WTC11 (cell line): ENCODE results near the gene SLITRK4.

Experiments used
- AFF4 ChIP-seq: sonication (generic); formaldehyde crosslinking; IDR thresholded peaks from 2 replicates; pipeline ENCODE4 v1.8.1; 2023; ENCODE audit warnings: mild to moderate bottlenecking, missing genetic modification reagents, borderline replicate concordance
- ATF2 ChIP-seq: sonication (generic); formaldehyde crosslinking; IDR thresholded peaks from 2 replicates; pipeline ENCODE4 v1.8.1; 2022; ENCODE audit warnings: low read depth, missing genetic modification reagents, borderline replicate concordance
- CTCF ChIP-seq: fragments of 200-600 bp; IDR thresholded peaks from 2 replicates; pipeline ENCODE4 v1.8.0; 2022; ENCODE audit warnings: antibody characterized with exemption
- ETV6 ChIP-seq: sonication (generic); formaldehyde crosslinking; IDR thresholded peaks from 2 replicates; pipeline ENCODE4 v1.8.1; 2022; ENCODE audit warnings: mild to moderate bottlenecking, missing genetic modification reagents
- FOXK1 ChIP-seq: sonication (generic); formaldehyde crosslinking; IDR thresholded peaks from 2 replicates; pipeline ENCODE4 v1.8.0; 2022; ENCODE audit warnings: mild to moderate bottlenecking, moderate library complexity, missing genetic modification reagents
- IRF1 ChIP-seq: sonication (generic); formaldehyde crosslinking; IDR thresholded peaks from 2 replicates; pipeline ENCODE4 v1.8.0; 2023; ENCODE audit warnings: missing genetic modification reagents
- IRF2 ChIP-seq: sonication (generic); formaldehyde crosslinking; IDR thresholded peaks from 2 replicates; pipeline ENCODE4 v1.8.0; 2022; ENCODE audit warnings: low read depth, missing genetic modification reagents, borderline replicate concordance
- MLX ChIP-seq: sonication (generic); formaldehyde crosslinking; IDR thresholded peaks from 2 replicates; pipeline ENCODE4 v1.8.1; 2023; ENCODE audit warnings: mild to moderate bottlenecking, missing genetic modification reagents, moderate library complexity
- SMAD3 ChIP-seq: sonication (generic); formaldehyde crosslinking; IDR thresholded peaks from 2 replicates; pipeline ENCODE4 v1.8.0; 2022; ENCODE audit warnings: missing genetic modification reagents, mild to moderate bottlenecking, borderline replicate concordance
- USF1 ChIP-seq: sonication (generic); formaldehyde crosslinking; IDR thresholded peaks from 2 replicates; pipeline ENCODE4 v1.8.0; 2022; ENCODE audit warnings: mild to moderate bottlenecking, missing genetic modification reagents
- ZNF121 ChIP-seq: sonication (generic); formaldehyde crosslinking; IDR thresholded peaks from 2 replicates; pipeline ENCODE4 v1.8.0; 2023; ENCODE audit warnings: missing genetic modification reagents
- ZNF138 ChIP-seq: sonication (generic); formaldehyde crosslinking; conservative IDR thresholded peaks from 2 replicates; pipeline ENCODE4 v1.8.1; 2022; ENCODE audit warnings: mild to moderate bottlenecking, moderate library complexity, missing genetic modification reagents
- ZSCAN18 ChIP-seq: fragments of 250-450 bp; sonication (Bioruptor Pico); IDR thresholded peaks from 2 replicates; pipeline ENCODE4 v2.1.2; 2022; ENCODE audit warnings: mild to moderate bottlenecking, moderate library complexity

- TF ChIP-seq MLX (CRISPR knock-in tag) (no peak), ETV6 (CRISPR knock-in tag) (no peak), IRF2 (no peak), CTCF (no peak), AFF4 (CRISPR knock-in tag) (no peak), ZNF121 (CRISPR knock-in tag) (no peak), SMAD3 (CRISPR knock-in tag) (no peak), USF1 (CRISPR knock-in tag) (no peak), ZNF138 (CRISPR knock-in tag) (no peak), ZSCAN18 (CRISPR knock-in tag) (no peak), IRF1 (no peak), FOXK1 (no peak), ATF2 (CRISPR knock-in tag) (no peak)
These were observed 3.1 kb downstream of the SLITRK4 start for GRCh38 chrX:143632625-143633410.
